Medulla oblongata (tissue), 1 donor: Measurements from ENCODE around the gene NHERF1.

ENCODE experiments used
- DNase-seq: peaks from one replicate; pipeline ENCODE4 v3.0.0-alpha.2; 2015; ENCODE audit errors: extremely low spot score

NHERF1 gene

DNA sequence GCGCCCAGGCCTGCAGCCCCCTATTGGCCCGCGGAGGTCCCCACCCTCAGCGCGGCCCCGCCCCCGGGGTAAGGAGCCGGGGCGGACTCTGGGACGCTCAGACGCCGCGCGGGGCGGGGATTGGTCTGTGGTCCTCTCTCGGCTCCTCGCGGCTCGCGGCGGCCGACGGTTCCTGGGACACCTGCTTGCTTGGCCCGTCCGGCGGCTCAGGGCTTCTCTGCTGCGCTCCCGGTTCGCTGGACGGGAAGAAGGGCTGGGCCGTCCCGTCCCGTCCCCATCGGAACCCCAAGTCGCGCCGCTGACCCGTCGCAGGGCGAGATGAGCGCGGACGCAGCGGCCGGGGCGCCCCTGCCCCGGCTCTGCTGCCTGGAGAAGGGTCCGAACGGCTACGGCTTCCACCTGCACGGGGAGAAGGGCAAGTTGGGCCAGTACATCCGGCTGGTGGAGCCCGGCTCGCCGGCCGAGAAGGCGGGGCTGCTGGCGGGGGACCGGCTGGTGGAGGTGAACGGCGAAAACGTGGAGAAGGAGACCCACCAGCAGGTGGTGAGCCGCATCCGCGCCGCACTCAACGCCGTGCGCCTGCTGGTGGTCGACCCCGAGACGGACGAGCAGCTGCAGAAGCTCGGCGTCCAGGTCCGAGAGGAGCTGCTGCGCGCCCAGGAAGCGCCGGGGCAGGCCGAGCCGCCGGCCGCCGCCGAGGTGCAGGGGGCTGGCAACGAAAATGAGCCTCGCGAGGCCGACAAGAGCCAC, at the start of gene NHERF1:
Gene NHERF1, plus strand, starts transcription at position 100 of the 750 bp plus-strand sequence. Its CDS starts 219 bp downstream, at position 319.
- DNase-seq = peak; percentile 98

- no peak for DNase-seq
These were observed 49.2 kb upstream of the NHERF1 start for GRCh38 chr17:74699236-74699635.

DNA sequence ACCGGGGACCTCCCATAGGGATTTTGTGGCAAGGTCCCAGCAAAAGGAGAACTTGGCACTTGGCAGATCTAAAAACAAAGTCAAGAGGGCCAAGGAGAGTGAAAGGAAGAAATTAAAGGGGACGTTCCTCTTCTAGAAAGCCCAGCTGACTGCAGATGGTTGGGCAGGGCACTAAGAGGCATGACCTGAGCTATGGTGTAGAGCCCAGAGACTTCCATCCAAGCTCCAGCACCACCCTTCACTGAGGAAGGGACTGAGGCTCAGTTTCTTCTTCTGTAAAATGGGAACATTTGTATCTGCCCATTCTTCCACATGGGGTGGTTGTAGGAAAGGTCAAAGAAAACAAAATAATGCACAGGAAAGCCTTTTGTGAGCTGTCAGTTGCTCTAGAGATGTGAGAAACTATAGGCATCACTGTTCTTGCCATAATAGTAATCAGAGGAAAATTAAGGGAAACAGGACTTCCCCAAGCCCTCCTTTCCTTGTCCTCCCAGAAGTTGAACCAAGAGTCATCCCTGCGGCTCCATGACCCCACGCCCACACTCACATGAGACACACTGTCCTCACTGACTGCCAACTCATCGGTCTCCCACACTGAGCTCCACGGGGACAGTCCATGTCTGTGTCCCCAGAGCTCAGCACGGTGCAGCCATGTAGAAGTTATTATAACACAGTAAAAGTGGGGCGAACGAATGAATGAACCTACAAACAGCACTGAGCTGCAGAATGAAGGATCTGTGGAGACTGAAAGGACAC, 46.1 kb upstream of the NHERF1 start:
- peak; percentile 11 for DNase-seq

- no peak for DNase-seq
These were observed 45.1 kb upstream of the NHERF1 start for GRCh38 chr17:74703311-74703710.

DNA sequence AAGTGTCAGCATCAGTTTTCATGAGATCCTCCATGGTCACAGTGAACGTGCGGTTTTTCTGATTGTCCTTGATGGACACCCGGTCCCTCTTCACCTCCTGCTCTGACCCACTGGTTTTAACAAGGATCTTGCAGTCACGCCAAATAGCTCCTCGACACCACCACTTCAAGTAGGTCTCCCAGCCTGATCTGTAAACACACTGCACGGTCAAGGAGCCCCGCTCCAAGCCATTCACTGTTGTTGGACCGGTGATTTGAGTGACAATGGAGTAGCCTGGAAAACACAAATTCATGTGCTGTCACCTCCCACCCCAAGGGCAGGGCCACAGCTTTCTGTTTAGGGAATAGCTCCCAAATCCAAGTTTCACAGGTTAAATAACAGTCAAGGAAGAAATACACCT, 43.9 kb upstream of the NHERF1 start:
- DNase-seq = no peak

GRCh38 chr17:74711058-74711824, 37.2 kb upstream of the NHERF1 start:
- no peak for DNase-seq

DNA sequence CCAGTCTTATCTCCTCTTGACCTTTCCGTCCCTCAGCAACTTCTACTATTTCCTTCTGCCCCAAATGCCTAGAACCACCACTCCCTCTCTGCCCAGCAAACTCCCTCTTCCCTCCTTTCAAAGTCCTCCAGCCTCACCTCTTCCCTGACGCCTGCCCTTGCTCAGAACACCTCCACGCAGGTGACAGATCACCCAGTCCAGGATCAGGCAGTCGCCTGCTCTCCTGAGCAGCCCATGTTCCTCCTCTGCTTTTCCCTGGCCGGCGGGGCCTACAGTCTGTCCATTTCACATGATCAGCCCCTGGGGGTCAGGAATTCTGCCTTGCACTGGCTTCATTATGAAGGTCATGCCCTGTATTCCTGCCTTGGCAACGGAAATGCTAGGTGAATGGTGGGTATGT, 36.1 kb upstream of the NHERF1 start:
- DNase-seq = peak; percentile 5

DNA sequence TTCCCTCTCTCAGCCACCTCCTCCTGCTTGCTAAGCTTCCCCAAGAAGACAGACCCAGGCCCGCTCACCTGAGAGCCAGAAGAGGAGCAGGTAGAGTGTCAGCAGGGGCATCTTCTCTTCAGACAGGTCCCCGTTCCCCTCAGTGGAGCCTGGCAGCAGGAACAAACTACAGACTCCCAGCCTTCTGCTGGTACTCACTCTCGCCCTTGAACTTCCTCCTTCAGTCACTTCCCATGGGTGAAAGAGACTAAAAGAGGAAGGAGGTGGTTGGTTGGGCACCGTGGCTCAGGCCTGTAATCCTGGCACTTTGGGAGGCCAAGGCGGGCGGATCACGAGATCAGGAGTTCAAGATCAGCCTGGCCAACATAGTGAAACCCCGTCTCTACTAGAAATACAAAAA, 35.7 kb upstream of the NHERF1 start, which contains the start of gene CD300LF:
Gene CD300LF, minus strand, starts transcription at position 168 of the 400 bp plus-strand sequence. Its CDS starts 57 bp downstream, at position 111.
- peak; percentile 81 for DNase-seq

DNA sequence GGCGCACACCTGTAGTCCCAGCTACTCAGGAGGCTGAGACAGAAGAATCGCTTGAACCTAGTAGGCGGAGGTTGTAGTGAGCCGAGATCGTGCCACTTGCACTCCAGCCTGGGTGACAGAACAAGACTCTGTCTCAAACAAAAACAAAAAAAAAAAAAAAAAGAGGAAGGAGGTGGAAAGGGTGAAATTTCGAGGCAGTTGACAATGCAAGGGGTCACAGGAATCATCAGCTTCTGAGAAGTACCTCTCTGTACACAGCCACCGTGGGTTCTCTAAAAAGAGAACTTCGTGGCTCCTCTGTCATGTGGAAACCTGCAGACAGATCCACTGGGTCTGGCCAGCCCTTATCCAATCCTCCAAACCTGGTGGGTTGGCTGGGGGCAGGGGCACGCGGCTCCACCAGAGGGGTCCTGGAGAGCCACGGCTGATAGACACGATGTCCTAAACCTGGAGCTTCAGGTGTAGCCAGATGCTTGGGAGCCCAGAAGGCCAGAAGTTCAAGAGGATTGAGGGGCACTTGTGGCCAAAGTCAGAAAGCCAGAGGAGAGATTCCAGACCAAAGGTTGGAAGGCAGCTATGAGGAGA, 35.2 kb upstream of the NHERF1 start:
- peak; percentile 24 for DNase-seq

GRCh38 chr17:74715144-74715543, 33.3 kb upstream of the NHERF1 start:
- DNase-seq = no peak

GRCh38 chr17:74720506-74720905, 27.9 kb upstream of the NHERF1 start:
- DNase-seq = no peak

GRCh38 chr17:74722782-74723181, 25.6 kb upstream of the NHERF1 start:
- DNase-seq = no peak

DNA sequence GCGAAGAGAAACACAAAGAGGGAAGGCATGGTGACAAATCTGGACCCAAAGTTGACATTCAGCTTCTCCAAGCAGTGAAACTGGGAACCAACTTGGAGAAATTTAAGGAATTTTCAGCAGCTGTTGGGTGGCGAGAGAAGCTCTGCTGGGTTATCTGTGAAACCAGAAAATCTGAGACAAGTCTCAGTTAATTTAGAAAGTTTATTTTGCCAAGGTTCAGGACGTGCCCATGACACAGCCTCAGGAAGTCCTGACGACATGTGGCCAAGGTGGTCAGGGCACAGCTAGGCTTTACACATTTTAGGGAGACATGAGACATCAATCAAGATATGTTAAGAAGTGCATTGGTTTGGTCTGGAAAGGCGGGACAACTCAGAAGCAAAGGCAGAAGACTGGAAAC, 24.5 kb upstream of the NHERF1 start:
- DNase-seq = no peak

DNA sequence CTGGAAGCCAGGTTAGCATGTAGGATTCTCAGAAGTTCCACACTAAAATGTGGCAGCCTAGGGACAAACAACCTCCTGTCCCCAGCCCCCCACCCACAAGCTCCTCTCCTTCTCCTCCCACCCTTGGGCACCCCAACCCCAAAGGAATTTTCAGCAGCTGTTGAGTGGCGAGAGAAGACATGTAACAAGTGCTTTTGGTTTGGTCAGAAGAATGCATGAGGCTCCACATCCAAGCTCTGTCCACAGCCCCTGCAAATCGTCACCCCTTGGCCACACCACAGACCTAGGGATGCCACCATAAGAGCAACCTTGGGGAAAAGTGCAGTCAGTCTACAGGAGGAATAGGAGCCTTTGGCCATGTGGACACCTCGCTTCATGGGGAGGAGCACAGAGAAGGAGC, 23.3 kb upstream of the NHERF1 start:
- no peak for DNase-seq

GRCh38 chr17:74728033-74728701, 20.3 kb upstream of the NHERF1 start:
- DNase-seq = no peak

DNA sequence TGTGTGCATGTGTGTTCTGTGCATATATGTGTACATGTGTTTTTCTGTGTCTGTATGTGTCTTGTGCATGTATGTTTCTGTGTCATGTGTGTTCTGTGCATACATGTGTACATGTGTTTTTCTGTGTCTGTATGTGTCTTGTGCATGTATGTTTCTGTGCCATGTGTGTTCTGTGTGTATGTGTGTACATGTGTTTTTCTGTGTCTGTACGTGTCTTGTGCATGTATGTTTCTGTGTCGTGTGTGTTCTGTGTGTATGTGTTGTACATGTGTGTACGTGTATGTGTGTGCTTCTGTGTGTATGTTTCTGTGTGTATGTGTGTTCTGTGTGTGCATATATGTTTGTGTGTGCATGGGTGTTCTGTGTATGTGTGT, 19.7 kb upstream of the NHERF1 start:
- no peak for DNase-seq

- DNase-seq = no peak
These were observed 19.1 kb upstream of the NHERF1 start for GRCh38 chr17:74729368-74729767.

DNA sequence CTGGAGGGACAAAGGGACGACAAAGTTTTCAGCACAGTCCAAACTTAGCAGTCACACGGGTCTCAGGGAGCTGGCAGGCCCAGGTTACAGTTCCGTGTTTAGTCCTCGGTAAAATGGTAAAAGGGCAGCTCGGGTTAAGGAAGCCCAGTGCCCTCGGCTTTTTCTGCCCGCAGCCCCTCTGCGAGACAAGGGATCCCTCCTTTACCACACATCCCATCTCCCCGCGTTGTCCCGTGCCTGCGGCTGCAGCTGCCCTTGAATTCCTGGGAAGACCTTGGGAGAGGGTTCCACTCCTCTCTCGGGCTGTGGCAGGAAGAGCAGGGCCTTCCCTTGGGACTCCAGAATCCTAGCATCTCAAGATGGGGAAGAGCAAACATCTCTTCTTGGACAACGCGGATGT, 18.6 kb upstream of the NHERF1 start:
- DNase-seq = no peak

GRCh38 chr17:74730491-74731346, 17.7 kb upstream of the NHERF1 start:
- no peak for DNase-seq

DNA sequence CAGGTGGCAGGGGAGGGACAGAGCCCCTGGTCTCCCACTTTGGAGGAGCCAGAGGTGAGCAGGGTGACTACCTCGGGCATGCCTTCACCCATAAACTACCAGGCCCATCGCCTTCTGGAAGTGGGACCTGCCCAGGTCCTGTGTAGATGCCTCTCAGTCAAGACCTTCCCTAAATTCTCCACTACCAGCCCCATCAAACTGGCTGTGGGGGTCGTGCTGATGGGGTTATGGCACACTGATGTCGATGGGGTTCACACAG, 17.2 kb upstream of the NHERF1 start:
- no peak for DNase-seq
